DND-41 (cell line): ENCODE results near the gene DCAF16.

Experiments used
- CTCF ChIP-seq: IDR thresholded peaks from 2 replicates; pipeline ENCODE4 v1.5.1; 2012; ENCODE audit warnings: borderline replicate concordance, low read length, moderate library complexity, mild to moderate bottlenecking; ENCODE audit not compliant: poor library complexity, severe bottlenecking; ENCODE audit errors: extremely low read depth
- EZH2 ChIP-seq: IDR thresholded peaks from 3 replicates; pipeline ENCODE4 v1.6.1; 2012; ENCODE audit warnings: borderline replicate concordance, low read depth, mild to moderate bottlenecking, moderate library complexity, low read length, inconsistent platforms; ENCODE audit not compliant: severe bottlenecking

- no peak for TF ChIP-seq EZH2
- no peak for TF ChIP-seq CTCF
These were observed 23.2 kb downstream of the DCAF16 start for GRCh38 chr4:17787315-17787714.
